HG03025 (cell line): ENCODE measurements around the gene NKRF.
"Not testable (repeated sequence)": the region's sequence is repeated elsewhere in the genome, so short reads cannot be mapped to it uniquely, and the experiment has no call there.

Experiments
- ATAC-seq: cut with Tn5 transposase; IDR thresholded peaks from one replicate; pipeline ENCODE4 v1.9.1; 2021; ENCODE audit warnings: mild to moderate bottlenecking, moderate library complexity; ENCODE audit not compliant: unreplicated experiment, low FRiP score

The NKRF gene

DNA sequence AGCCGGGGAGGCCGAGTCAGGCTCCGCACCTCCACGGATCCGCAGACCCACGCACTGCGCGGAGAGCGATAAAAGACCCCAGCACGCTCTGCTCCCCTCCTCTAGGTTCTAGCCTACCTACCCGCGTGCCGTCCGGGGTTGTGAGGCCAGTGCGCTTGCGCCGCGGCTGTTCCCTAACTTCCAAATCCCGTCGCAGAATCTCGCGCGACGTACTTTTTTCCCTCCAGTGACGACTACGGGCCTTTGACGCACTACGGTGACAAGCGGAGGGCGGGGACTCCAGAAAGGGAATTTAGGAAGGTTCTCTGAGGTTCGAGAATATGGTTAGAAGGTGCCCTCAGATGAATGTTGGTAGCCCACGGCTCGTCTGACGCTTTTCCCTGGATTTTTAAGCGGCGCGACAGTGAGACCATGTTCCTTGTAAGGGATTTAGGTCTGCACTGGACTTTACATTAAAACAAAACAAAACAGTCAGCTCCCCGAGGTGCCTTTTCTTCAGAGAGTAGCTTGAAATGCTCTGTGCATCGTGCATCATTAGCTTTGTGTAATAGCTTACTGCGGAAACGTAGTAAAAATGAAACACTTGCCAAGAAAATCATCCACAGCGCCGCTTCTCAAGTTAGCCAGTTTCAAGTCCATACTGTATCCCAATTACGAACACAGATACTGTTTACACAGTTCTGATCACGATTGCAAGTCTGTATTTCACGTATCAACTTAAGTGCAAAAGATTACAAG is at the start of gene NKRF:
Gene NKRF, minus strand, starts transcription at position 145 of the 738 bp plus-strand sequence.
- ATAC-seq: peak; percentile 72

DNA sequence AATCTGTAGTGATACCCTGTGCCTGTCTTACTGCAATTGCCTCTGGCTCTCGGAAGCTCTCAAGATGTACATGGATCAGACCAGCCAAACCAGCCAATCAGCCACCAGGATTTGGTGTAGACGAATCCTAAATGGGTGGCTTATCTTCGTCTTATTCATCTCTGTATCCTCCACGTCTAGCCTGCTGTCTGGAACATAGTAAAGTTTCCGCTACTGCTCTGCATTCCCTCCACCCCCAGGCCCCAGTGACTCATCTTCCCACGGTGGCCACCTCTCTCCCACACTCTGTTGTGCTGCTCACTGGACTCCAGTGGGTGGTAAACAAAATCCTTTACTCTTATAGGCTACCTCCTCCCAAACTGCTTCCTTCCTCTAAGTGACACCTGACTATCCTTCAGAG is 48.9 kb upstream of the NKRF start:
- no peak for ATAC-seq

DNA sequence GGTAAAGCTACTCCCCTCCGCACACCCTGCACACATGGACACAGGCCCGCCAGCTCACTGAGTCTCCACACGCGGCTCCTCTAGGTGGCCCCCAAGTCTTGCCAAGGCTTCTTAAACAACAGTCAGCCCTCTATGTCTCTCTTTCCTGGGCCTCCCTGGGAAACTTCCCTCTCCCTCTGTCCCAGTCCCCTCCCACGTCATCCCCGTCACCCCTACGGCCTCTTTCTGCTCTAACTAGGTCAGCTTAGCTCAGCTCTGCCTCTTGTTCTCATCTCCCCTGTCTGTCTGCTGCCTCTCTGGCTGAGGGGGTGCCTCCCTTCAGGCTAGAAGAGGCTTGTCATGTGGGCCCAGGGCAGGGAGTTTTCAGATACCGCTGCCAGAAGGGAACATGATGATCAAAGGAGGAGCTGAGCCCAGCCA is 47.9 kb upstream of the NKRF start:
- ATAC-seq: no peak

DNA sequence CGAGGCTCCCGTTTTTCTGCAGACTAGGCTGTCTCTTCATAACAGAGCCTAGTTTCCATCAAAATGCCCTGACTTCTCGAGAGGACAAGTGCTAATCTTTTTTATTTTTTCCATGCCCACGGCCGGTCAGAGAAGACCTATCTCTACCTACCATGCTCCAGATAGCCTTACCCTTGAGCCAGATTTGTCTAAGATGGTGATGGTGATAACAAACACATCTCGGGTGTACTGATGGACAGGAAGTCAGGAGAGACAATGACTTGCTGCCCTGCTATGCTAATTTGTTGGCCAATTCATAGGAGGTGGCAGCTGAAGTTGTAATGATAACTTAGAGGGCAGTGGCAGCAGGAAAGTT is 42.2 kb upstream of the NKRF start:
- ATAC-seq: no peak

DNA sequence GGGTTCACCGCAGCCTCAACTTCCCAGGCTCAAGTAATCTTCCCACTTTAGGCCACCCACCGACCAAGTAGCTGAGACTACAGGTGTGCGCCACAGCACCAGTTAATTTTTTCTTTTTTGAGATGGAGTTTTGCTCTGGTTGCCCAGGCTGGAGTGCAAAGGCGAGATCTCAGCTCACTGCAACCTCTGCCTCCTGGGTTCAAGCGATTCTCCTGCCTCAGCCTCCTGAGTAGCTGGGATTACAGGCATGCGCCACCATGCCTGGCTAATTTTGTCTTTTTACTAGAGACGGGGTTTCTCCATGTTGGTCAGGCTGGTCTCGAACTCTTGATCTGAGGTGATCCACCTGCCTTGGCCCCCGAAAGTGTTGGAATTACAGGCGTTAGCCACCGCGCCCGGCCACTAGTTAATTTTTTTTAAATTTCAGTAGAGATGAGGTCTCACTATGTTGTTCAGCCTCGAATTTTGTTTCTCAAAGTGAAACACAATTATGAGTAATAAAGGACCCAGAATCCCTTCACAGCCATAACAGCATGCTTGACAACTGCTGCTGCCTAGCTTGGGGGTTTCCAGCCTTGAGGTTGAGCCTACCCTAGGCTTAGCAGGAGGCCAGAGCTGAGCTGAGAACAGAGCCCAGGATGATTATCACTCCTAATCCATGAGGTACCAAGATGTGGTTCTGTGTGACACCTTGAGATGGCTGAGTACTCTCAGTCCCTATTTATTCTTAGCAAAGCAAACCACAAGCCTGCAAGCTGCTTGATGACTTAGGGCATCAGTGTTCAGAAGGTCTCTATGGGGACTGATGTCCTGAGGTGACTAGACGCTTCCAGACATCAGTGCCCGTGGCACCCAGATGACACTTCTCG is 41.6 kb upstream of the NKRF start:
- peak; percentile 93 for ATAC-seq

DNA sequence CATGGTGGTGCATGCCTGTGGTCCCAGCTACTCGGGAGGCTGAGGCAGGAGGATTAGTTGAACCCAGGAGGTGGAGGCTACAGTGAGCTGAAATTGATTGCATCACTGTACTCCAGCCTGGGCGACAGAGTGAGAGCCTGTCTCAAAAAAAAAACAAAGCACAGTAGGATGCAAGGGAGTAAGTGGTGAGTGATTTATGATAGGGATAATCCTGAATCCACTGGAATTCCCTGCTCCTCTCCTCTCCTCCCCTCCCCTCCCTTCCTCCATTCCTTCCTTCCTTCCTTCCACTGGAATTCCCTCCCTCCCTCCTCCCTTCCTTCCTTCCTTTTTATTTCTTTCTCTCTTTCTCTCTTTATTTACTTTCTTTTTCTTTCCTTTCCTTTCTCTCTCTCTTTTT is 40.9 kb upstream of the NKRF start:
- ATAC-seq: no peak

DNA sequence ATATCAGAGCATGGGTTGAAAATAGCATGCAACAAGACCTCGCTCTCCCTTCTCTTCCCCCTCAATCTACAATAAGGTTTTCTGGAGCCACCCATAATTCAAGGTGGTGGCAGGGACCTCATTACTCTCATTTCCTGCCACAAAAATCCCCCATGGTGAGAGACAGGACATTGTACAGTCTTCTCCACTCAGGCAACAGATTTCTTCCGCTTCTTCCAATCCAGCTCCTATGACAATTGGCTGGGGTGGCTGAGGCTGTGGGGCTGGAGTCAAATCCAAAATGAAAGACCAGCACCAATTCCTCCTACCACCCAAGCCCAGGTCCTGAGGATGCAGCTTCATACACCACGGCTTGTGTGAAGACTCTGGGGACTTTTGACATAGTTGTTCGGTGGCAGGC is 40.3 kb upstream of the NKRF start:
- no peak for ATAC-seq

DNA sequence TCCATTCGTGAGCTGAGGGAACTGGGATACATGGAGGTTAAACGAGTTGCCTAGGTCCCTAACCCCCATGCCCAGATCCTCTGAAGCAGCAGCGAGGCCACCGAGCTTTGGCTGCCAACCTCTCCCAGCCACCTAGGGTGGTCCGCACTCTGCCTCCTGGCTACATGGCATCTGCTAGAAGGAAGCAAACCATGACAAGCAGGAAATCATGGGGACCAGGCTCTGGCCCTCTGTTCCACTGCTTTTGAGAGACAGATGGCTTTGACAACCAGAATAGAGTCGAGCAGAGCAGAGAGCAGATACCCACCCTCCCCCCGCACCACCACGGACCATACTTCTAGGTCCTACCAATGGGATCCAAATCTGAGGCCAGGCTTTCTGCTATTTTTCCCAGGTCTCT is 37.5 kb upstream of the NKRF start:
- no peak for ATAC-seq

DNA sequence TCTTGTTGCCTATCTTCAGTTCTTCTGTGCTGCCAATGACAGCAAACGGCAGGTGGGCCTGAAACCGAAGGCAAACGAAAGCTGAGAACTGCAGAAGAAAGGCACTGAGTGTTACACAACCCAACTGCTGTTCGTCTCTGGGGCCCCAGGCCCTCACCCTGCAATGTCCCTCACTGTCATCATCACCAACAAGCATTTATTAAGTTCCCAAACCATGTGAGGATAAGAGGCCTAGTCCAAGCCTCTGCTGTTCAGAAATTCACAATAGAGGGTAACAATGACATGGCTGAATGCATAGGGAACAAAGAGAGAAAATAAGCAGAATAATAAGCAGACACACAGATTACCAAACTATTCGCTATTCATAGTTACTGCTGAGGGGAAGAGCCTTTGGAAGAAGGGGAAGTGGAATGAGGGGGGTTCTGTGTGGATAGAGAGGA is 34.5 kb upstream of the NKRF start:
- ATAC-seq: no peak

DNA sequence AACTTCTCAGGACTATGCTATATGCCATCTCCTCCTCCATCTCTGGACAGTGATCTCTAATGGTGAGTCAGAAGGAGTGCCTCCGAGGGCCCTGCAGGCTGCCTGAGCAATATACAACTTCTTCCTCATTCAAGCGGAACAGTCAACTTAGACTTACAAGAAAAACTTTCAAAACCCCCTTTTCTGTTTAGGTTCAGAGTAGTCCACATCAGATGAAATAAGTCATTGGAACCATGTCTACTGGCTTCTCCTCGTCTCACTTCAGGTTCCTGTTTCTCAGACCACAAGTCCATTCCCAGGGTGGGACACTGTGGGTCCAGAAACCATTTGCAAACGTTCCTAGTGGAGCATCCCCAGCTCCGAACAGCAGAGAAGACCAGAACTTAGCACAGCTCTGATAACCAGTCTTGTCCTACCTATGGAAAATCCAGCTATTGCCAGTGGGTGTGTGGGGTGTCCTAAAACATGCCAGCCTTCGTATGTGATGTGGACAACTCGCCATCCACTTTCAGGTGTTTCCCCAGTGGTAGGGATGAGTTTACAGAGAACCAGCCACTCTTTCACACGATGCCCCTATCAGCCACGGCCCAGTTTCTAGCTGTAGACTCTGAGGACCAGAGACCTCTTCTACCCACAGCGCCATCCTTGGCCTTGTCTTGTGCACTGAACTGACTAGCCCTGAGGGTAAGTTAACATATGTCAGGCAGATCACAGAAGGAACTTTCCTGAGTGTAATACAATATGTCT is 32.7 kb upstream of the NKRF start:
- peak; percentile 63 for ATAC-seq

DNA sequence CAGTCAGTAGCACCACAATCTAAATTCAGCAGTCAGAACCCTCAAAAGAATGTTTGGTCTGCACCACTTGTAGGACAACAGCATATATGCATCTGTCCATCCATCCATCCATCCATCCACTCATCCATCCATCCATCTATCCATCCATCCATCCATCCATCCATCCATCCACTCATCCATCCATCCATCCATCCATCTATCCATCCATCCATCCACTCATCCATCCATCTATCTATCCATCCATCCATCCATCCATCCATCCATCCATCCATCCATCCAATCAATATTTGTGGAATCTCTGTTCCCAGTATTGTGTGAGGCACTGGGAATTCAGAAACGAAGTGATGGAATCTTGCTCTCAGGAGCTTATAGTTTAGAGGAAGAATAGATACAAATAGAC is 31.2 kb upstream of the NKRF start:
- not testable (repeated sequence) for ATAC-seq

DNA sequence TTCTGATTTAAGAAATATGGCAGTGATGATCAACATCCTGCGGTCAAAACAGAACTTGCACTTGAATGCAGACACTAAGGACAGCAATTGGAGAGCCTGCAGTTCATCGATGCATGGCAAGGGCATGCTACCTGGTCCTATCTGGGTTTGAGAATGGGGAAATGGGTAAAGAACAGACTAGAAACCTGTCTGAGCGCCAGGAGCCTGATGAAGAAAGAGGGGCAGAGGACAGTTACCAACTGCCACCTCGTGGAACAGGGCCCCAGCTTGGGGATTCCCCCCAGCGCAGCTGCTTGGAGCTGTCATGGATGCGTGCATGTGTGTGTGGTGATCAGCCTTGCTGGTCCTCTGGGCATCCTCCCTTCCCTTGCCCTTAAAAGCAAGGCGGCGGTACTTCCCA is 30.2 kb upstream of the NKRF start:
- no peak for ATAC-seq

DNA sequence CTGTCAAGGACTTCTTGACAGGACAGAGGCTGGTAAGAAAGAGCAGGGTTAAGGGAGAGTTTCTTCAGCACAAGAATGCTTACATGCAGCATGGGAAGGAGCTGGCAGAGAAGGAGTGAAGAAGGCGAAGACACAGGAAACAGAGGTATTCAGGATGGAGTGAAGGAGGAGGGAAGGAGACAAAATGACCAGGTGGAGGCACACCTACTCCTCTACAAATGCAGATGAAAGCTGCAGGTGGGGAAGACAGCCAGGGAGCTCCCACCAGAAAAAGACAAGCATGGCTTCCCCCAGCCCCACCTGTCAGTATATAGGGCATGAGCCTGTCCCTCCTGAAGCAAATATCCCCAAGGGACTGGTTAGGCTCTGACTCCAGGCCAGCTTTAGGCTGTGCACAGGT is 29.6 kb upstream of the NKRF start:
- ATAC-seq: no peak

DNA sequence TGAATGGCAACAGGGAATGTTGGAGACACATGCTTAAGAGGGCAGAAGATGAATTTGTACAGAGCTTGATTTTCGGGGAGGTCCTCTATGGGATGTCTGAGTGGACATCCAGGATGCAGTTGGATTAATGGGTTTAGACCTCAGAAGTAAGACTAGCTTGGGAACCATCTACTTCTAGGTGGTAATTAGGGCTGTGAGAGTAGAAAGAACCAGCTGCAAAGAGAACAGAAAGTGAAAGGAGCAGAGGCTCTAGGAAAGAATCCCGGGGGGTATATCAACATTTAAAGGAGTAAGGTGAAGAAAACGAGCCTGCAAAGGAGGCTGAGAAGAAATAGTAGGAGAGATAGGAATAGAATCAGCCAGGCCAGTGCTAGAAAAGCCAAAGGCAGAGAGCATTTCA is 29.0 kb upstream of the NKRF start:
- no peak for ATAC-seq

DNA sequence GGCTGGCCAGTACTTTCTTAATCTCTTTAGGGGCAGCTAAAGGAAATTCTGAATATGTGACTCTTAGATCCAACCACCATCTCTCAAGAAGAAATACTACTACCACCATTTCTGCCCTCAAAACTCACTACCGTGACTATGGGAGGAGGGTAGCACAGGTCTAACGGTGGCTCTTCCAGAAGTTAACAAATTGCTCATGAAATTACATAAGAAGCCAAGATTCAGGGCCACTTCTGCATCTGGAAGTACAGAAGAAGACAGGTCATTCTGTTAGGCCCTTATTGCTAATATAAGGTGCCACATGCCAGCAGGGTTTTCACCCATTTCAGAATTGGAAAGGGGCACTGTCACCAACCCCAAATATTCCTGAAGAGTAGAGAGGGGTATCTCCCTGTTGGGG is 19.6 kb upstream of the NKRF start:
- no peak for ATAC-seq

DNA sequence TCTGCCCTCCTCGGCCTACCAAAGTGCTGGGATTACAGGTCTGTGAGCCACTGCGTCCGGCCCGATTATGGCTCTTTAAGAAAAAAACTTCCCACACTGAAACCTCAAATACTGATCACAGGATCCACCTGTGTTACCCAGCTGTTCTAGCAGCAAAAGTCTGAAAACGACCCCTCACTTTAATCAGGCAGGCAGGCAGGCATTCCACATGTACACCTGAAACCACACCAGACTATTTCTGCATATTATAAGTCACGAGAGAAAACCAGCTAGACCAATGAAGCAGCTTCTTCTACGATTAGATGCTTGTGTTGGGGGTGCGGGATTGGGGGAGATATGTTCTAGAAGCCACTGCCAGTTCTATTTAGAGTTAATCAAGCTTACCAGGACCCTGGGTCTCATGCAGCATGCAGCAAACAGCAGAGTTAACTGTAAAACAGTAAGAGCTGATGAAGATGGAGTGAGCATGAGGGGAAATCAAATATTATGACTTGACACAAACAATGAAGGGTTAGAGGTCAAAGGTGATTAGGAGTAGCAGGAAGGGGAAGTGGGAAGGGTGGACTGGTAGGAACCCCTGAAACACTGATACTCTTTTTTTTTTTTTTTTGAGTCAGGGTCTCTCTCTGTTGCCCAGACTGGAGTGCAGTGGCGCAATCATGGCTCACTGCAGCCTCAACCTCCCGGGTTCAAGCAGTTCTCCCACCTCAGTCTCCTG is 18.9 kb upstream of the NKRF start:
- no peak for ATAC-seq

DNA sequence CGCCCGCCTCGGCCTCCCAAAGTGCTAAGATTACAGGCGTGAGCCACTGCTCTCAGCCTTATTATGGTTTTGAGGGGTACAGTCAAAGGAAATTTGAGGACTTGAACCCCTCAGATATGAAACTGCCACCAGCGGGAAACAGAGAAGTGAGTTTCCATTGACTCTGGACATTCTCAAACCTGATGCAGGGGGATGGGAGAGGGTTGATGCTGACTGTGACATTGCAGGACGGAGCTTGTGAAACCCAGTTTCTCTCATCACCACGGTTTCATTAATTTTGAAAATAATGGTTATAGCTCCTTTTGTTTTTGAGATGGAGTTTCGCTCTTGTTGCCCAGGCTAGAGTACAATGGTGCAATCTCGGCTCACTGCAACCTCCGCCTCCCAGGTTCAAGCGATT is 18.2 kb upstream of the NKRF start:
- no peak for ATAC-seq

DNA sequence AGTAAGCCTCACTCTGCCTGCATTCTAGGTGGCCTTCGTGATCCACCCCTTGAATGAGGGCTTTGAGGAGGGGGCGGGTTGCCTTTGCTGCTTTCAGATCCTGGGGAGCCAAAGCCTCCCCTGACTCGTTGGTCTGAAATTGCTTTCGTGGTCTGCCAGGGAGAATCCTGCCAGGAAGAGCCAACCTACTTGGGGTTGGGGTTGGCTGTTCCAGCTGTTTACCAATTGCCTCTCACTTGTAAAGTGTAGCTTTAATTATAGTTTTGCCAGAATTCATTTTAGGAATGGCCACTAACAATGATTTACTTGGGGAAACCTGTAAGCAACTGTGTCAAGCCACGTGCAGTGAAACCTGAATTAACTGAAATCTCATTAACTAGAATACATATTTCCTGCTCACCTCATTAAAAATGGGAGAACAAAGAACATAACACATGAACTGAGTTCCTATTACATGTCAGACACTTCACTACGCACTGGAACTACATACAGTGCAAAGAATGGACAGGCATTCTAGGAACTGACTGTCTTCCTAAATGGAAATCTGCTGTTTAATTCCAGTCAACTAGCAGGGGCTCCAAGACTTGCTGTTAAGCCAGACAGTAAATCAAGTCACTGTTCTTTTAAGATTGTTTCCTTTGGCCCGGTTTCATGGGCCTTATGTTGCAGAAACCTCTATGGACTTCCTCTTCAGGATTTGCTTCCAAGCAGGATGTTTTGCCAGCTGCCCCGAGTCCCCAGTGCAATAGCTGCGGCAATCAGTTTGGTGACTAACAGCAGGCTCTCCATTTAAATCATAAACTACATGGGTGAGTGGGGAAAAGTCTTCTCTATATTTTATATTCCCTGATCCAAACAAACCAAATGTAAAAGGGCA is 16.4 kb upstream of the NKRF start:
- no peak for ATAC-seq

DNA sequence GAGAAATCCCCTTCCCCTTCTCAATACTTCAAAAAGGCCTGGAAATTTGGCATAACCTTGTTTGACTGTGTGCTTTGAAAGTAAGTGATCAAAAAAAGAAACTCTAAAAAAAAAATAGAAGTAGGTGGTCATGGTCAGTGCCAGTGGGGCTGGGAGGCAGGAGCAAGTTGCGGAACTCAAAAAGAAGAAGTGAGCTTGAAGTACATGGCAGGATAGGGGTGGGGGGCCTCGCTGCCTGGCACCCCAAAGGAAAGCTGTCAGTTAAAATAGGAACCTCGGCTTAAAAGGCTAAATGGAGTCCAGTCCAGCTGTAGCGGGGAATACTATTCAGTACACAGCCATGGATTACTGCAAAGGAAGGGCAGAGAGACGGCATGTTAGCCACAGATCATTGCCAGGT is 12.2 kb upstream of the NKRF start:
- ATAC-seq: no peak
